ENCODE data around the gene SYNE2.
"Not testable (repeated sequence)": the region's sequence is repeated elsewhere in the genome, so short reads cannot be mapped to it uniquely, and the experiment has no call there.

SYNE2 gene, protein sequence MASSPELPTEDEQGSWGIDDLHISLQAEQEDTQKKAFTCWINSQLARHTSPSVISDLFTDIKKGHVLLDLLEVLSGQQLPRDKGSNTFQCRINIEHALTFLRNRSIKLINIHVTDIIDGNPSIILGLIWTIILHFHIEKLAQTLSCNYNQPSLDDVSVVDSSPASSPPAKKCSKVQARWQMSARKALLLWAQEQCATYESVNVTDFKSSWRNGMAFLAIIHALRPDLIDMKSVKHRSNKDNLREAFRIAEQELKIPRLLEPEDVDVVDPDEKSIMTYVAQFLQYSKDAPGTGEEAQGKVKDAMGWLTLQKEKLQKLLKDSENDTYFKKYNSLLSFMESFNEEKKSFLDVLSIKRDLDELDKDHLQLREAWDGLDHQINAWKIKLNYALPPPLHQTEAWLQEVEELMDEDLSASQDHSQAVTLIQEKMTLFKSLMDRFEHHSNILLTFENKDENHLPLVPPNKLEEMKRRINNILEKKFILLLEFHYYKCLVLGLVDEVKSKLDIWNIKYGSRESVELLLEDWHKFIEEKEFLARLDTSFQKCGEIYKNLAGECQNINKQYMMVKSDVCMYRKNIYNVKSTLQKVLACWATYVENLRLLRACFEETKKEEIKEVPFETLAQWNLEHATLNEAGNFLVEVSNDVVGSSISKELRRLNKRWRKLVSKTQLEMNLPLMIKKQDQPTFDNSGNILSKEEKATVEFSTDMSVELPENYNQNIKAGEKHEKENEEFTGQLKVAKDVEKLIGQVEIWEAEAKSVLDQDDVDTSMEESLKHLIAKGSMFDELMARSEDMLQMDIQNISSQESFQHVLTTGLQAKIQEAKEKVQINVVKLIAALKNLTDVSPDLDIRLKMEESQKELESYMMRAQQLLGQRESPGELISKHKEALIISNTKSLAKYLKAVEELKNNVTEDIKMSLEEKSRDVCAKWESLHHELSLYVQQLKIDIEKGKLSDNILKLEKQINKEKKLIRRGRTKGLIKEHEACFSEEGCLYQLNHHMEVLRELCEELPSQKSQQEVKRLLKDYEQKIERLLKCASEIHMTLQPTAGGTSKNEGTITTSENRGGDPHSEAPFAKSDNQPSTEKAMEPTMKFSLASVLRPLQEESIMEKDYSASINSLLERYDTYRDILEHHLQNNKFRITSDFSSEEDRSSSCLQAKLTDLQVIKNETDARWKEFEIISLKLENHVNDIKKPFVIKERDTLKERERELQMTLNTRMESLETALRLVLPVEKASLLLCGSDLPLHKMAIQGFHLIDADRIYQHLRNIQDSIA (N-terminal part only)

DNA sequence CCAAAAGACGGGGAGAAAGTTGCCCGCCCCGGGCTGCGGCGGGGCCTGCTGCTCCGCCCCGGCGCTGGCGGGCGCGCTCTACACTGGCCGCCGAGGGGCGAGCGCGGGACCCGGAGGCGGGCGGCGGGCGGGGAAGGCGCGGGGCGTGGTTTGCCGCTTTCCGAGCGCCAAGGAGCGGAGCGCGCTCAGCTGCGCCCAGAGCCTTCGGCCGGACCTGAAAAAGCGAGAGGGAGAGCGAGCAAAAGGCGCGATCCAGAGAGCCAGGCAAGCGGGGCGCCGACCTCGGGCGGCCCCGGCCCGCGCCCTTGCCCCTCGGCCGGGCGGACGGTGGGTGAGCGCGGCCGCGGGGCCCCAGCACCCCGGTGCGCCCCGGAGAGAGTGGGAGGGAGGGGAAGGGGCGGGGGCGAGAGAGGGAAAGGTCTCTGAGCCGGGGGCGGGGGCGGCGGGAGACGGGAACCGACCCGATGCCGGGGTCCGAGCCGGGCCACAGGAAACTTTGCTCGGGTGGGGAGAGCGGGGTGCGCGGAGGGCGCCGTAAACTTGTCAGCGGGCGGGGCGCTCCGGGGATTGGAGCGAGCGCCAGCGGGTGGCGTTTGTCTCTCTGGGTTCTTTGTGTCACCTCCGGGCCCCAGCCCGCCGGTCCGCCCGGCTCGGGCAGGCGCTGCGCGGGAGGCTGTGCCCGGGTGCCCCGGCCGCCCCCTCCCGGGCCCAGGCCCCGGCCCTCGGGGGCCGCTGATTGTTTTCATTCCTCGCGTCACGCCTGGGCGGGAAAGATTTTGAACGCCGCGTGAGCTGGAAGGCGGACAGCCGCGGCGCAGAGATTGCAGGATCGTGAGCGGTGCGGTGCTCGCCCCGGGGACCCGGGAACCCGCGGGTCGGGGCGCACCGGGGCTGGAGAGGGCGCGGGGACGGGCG, at the start of gene SYNE2:
TSS of gene SYNE2 (plus strand) at position 188 of the 915 bp plus-strand sequence. CDS start 56,145 bp downstream, outside the sequence.
- peak; percentile 70 for DNase-seq

- not testable (repeated sequence) for DNase-seq
Measured at GRCh38 chr14:63803221-63803791, 49.5 kb upstream of the SYNE2 start.

DNA sequence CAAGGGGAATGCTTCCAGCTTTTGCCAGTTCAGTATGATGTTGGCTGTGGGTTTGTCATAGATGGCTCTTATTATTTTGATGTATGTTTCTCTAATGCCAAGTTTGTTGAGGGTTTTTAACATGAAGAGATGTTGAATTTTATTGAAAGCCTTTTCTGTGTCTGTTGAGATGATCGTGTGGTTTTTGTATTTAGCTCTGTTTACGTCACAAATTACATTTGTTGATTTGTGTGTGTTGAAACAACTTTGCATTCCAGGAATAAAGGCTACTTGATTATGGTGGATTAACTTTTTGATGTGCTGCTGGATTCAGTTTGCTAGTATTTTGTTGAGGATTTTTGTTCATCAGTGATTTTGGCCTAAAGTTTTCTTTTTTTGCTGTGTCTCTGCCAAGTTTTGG, 46.7 kb upstream of the SYNE2 start:
- DNase-seq: not testable (repeated sequence)

GRCh38 chr14:63811692-63812091, 41.1 kb upstream of the SYNE2 start:
- DNase-seq: not testable (repeated sequence)

- no peak for DNase-seq
Measured at GRCh38 chr14:63833728-63834127, 19.1 kb upstream of the SYNE2 start.

- DNase-seq: peak; percentile 48
Measured at GRCh38 chr14:63840981-63841380, 11.8 kb upstream of the SYNE2 start.

GRCh38 chr14:63843796-63844195, 9.0 kb upstream of the SYNE2 start:
- DNase-seq: no peak

DNA sequence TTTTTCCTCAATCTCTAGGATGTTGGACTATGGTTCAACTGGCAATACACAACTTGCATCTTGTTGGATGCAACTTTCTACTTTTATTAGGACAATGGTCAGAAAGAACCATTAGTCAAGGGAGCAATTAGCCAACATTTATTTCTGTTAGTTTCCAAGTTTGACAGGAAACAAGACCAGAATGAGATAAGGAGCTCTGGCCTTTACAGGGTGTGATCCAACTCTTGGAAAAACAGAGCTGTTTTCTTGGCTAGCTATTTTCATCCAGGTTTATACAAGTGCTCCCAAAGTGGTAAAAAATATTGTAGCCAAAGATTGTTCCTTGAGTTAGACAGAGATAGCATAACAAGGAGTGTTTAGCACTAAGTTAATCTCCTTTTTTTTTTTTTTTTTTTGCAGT, 3.9 kb upstream of the SYNE2 start:
- DNase-seq: no peak

GRCh38 chr14:63852271-63852816, 460 bp upstream of the SYNE2 start:
- DNase-seq: no peak

- peak; percentile 42 for DNase-seq
Measured at GRCh38 chr14:63853831-63854293, 1.1 kb downstream of the SYNE2 start.

- no peak for DNase-seq
Measured at GRCh38 chr14:63854330-63854729, 1.5 kb downstream of the SYNE2 start.

- no peak for DNase-seq
Measured at GRCh38 chr14:63855281-63855680, 2.5 kb downstream of the SYNE2 start.

- no peak for DNase-seq
Measured at GRCh38 chr14:63857466-63858030, 4.7 kb downstream of the SYNE2 start.

- no peak for DNase-seq
Measured at GRCh38 chr14:63860146-63860545, 7.3 kb downstream of the SYNE2 start.

DNA sequence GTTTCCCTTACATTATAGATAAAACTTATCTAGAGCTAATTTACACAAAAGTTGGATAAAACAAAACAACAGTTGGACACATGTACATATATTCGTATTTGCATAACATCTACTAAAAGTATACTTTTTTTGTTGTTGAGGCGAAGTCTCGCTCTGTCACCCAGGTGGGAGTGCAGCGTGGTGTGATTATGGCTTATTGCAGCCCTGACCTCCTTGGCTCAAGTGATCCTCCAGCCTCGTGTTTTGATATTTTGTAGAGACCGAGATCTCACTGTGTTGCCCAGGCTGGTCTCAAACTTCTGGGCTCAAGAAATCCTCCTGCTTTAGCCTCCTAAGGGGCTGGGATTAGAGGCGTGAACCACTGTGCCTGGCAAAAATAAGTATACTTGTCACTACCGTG, 9.4 kb downstream of the SYNE2 start:
- no peak for DNase-seq

DNA sequence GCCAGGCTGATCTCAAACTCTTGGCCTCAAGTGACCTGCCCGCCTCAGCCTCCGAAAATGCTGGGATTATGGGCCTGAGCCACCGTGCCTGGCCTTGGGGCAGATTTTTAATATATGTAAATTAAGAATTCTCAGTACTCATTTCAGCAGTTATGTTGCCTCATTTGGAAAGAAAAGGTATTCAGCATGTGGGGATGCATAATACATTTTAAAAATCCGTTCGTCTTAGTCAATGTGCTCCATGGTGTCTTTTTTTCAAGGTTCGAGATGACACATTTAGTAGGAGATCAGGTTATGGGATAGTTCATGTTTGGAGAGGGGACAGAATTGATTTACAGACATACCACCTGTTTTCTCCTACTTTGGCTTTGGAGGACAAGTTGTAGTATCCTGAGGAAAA, 10.2 kb downstream of the SYNE2 start:
- no peak for DNase-seq

- not testable (repeated sequence) for DNase-seq
Measured at GRCh38 chr14:63864775-63865174, 12.0 kb downstream of the SYNE2 start.

DNA sequence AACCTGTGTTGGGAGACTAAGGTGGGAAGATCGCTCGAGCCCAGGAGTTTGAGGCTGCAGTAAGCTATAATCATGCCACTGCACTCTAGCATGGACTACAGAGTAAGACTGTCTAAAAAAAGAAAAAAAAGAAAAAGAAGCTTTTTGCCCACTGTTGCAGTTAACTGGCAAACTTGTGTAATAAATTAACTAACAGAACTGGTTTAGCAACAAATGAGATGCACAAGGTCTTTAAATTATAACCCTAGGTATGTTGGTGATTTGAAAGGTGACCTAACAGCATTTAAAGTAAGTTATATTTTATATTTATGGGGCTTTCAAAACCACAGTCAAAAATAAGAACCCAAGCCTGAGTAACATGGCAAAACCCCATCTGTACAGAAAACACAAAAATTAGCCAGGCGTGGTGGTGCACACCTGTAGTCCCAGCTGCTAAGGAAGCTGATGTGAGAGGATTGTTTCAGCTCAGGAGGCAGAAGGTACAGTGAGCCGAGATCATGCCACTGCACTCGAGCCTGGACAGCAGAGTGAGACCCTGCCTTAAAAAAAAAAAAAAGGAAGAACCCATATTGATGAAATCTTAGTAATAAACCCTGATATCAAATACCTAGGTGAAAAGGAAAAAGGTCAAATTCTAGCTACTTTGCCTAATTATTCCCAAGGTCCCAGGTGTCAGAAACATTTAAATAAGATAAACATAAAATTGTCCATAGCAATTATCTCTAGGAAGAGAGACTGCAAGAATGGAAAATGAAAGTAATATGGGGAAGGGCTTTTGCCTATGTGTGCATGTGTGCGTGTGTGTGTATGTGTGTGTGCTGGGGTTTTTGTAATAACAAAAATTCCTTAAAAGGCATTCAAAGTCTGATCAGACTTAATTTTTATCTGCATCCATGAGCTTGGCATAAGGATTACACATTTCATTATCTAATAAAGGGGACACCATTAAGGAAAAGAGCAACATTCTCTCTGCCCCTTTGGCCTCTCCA, 15.4 kb downstream of the SYNE2 start:
- DNase-seq: no peak

All from NK-92 treated with Interleukin-12 subunit alpha and Interleukin-12 subunit beta, amount 100 ng/mL, for 24 hours (cell line).